GM18520 (cell line): Measurements from ENCODE around the gene TPI1.
"Not testable (repeated sequence)": the region's sequence is repeated elsewhere in the genome, so short reads cannot be mapped to it uniquely, and the experiment has no call there.

ENCODE experiments used
- ATAC-seq: cut with Tn5 transposase; IDR thresholded peaks from one replicate; pipeline ENCODE4 v1.9.1; 2021; ENCODE audit not compliant: unreplicated experiment

Gene TPI1

DNA sequence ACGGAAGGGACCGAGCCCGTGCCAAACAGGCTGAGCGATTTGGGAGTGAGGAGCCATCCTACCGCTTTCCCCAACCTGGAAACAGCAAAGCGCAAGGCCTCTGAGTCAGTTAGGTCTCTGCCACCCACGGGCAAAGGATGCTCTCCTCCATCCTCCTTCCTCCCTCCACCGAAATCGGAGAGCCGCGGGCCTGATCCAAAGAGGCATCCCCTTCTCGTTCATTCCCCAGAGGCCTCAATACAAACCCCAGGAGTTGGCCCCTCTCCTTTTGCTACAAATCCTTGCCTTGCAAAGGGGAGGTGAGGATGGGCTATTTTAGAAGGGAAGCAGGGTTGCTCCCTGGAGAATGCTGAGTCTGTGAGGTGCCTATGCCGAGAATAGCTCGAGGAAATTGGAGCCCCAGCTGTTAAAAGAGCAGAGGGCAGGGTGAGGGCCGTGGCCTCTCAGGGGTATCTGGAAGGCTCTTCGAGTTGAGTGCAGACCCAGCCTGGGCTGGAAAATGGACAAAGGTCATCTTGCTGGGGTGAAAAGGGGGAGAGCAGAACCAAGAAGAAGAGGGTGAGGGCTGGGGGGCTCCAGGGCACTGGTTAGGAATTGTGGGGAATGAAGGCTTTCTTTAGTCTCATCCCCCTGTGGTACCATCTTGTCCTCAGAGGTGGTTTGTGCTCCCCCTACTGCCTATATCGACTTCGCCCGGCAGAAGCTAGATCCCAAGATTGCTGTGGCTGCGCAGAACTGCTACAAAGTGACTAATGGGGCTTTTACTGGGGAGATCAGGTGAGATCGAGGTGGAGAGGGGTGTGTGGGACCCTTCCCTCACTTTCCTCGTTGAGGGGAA lies 1.1 kb downstream of the TPI1 start:
- no peak for ATAC-seq

DNA sequence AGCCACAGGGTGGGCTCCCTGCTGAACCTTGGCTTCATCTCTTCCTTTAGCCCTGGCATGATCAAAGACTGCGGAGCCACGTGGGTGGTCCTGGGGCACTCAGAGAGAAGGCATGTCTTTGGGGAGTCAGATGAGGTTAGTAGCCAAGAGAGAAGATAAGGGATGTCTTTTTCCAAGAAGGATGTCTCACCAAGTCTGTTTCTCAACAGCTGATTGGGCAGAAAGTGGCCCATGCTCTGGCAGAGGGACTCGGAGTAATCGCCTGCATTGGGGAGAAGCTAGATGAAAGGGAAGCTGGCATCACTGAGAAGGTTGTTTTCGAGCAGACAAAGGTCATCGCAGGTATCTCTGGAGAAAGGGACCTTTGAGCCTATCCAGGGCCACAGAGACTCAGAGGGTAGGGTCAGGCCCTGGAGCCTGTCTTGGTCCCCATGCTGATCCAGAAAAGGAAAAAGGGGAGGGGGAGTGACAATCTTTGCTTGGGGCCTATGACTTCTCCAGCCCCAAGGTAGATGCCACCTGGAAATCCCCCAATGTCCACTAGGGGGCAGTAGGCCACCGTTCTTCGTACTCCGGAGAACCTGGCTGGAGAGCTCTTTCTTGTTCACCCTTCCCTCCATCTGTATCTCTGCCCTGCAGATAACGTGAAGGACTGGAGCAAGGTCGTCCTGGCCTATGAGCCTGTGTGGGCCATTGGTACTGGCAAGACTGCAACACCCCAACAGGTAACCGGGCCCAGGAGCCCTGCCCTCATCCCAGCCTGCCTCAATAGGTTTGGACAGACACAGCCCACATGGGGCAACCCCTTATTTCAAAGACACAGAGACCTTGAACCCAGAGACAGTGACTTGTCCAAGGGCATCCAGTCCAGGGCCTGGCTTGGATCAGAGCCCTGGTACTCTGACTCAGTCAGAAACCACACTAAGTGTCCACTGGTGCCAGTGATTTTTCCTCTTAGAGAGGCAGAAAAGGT lies 2.0 kb downstream of the TPI1 start:
- no peak for ATAC-seq

DNA sequence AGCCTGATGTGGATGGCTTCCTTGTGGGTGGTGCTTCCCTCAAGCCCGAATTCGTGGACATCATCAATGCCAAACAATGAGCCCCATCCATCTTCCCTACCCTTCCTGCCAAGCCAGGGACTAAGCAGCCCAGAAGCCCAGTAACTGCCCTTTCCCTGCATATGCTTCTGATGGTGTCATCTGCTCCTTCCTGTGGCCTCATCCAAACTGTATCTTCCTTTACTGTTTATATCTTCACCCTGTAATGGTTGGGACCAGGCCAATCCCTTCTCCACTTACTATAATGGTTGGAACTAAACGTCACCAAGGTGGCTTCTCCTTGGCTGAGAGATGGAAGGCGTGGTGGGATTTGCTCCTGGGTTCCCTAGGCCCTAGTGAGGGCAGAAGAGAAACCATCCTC lies 3.0 kb downstream of the TPI1 start:
- ATAC-seq, result not testable (repeated sequence)

DNA sequence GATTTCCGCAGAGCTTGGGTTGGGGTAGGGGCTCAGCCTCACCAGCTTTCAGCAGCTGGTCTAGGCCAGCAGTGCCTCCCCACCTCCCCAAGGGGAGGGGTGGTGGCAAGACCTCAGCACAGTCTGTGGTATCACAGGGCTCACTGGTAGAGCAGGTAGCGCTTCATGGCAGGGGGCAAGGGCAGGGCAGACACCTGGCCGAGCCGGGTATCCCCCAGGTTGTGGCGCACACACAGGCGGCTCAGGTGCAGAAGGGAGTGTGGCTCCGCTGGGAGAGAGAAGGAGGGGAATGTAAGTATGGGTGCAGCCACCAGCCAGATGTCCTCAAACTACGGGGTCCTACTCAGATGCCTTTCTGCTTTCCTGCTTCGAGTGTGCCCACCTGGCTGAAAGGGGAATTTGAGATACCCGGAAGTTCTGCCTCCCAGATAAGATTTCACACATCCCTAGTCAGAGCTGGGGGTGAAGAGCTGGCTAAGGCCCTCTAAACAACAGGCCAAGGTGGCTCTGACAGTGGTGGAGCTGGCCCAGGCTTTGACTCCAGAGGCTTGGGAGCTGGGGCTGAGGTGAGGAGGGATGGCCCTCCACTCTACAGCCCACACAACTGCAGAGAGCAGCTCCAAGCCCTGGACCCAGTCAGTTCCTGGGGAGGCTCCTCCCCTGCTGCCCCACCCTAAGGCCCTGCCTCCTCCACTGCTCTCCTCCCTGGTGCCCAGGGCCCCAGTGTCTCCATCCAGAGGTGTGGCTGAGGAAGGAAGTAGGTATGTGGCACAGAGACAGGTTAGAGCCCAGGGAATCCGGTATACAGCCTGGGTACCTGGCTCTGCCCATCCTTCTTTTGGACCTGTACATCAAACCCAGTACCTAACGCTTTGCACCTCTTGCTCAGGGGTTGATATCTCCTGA lies 4.0 kb downstream of the TPI1 start:
- ATAC-seq, result no peak

DNA sequence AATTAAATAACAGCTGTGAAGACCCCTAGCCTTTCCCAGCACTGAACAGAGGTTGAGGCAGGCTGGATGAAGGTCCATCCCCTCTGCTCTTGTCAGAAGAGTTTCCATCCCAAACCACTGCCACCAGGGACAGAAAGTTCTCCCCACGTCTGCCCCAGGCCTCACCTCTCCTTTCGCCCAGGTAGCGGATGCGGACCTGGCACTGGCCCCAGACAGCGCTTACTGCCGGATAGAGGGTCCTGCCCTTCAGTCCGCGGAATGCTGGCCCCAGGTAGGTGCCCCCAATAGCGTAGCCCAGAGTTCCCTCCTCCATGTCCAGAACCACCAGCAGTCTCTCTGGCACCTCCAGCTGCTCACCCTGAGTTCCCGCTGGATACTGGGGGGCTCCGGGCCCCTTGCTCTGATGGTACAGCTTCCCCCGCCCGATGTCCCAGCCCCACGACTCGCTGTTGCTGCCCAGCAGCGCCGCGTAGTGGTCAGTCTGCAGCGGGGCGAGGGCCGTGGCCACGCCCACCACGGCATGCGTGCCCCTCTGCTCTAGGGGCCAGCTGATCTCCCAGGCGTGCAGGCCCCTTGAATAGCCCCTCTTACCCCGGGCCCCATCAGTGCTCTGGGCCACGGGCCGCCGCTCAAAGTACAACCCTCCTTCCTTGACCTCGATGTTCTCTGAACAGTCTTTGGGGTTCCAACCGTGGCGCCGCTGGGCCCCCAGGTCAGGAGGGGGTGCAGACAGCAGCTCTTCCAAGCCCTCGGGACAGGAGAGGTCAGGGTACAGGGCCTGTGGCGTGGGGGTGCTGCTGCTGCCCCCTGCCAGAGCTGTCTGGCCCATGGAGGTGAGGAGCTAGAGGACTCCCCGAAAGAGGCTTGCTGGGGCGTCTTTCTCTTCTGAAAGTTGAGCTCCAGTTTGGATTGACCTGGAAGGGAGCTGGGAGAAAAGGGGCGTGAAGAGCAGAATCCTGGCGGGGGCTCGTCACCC lies 5.0 kb downstream of the TPI1 start:
- no peak for ATAC-seq

DNA sequence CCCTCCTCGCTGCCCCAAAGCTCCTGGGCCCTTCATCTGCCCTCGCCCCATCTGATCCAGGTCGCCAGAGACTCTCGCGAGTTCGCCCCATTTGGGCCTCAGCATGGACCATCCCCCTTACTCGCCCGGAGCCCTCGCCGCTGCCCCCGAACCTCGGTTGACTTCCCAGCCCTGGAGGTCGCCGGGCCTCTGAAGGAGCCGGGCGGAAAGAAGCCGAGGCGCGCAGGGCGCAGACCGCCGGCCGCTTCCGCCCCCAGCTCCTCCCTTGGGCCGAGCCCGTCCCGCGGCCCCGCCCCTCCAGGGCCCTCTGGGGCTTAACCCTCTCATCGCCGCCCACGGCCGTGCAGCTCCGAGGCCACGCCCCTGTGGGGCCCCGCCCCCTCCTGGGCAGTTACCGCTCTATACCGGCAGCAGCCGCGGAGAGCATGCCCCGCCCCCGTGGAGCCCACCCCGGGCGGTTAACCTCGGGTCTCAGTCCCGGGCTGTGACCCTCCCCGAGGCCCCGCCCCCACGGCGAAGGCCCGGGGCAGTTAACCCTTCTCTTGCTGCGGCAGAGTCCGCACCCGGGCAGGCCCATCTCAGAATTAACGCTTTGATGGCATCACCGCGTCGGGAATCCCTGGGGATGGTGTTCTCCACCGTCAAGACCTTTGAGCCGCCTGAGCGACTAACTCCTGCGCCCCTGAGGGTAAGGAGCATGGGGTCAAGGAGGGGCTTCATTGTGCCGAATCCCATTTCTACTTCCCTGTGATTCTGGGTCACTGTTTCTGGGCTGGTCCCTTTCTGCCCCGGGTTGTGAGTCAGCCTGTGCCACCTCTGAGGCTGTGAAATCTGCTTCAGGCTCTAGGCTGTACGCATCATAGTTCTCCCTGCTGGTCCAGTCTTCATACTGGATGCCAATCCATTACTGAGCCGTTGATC lies 6.0 kb downstream of the TPI1 start, which contains the start of gene SPSB2:
TSS of gene SPSB2 (minus strand) at position 210 of the 921 bp plus-strand sequence. CDS start 402 bp downstream, outside the sequence.
- peak; percentile 65 for ATAC-seq

DNA sequence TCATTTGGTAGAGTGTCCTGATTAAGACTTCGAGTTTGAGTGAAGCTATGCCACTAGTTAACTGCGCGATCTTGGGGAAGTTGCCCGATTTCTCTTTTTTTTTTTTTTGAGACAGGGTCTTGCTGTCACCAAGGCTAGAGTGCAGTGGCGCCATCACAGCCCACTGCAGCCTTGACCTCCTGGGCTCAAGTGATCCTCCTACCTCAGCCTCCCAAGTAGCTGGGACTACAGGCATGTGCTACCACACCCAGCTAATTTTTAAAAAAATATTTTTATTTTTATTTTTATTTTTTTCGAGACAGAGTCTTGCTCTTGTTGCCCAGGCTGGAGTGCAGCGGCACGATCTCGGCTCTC lies 6.7 kb downstream of the TPI1 start:
- not testable (repeated sequence) for ATAC-seq

DNA sequence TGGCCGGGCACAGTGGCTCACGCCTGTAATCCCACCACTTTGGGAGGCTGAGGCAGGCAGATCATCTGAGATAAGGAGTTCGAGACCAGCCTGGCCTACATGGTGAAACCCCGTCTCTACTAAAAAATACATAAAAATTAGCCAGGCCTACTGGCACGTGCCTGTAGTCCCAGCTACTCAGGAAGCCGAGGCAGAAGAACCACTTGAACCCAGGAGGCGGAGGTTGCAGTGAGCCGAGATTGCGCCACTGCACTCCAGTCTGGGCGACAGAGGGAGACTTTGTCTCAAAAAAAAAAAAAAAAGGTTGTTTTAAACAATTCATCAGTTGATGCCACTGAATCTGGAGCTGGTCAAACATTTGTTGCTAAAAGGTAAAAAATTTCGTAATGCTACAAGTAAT lies 12.5 kb downstream of the TPI1 start:
- not testable (repeated sequence) for ATAC-seq

DNA sequence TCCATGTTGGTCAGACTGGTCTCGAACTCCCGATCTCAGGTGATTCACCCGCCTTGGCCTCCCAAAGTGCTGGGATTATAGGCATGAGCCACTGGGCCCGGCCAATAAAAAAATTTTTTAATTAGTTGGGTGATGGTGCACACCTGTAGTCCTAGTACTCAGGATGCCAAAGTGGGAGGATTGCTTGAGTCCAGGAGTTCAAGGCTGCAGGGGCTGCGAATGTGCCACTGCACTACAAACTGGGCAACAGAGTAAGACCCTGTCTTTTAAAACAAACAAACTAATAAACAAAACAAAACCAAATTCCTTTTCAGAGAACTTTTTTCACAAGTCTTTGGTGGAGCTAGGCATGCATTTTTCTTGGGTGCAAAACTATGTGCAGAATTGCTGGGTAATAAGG lies 15.9 kb downstream of the TPI1 start:
- ATAC-seq, result no peak

DNA sequence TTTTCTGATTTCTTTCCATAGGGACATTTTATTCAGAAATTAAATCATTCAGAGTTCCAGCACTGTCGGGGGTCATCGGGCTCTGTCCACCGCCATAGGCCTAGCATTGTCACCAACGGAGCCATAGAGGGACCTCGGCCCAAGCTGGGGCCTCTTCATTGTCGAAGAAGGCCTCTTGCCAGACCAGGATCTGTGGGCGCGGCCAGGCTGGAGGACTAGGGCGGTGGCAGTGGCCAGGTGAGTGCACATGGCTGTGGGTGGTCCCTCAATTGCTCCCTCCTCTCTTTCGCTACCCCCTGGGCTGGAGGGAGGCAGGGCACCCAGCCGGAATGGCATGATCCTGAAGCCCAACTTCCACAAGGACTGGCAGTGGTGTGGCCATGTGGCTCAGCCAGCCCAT lies 16.4 kb downstream of the TPI1 start:
- no peak for ATAC-seq

DNA sequence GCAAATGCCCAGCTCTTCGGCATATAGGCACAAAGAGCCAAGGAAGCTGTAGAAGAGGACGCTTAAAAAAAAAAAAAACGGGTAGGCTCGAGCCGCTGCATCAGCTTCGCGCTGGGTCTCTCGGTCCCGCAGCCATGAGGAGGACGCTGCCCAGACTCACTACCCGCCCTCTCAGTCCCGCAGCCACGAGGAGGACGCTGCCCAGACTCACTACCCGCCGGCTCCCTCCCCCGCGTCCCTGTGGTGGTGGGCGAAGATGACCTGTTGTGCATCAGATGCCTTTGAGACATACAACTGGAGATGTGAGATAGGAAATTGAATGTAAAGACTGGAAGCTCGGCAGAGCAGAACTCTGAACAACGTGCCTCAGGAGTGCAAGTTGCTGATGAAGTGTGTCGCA lies 17.2 kb downstream of the TPI1 start:
- no peak for ATAC-seq

DNA sequence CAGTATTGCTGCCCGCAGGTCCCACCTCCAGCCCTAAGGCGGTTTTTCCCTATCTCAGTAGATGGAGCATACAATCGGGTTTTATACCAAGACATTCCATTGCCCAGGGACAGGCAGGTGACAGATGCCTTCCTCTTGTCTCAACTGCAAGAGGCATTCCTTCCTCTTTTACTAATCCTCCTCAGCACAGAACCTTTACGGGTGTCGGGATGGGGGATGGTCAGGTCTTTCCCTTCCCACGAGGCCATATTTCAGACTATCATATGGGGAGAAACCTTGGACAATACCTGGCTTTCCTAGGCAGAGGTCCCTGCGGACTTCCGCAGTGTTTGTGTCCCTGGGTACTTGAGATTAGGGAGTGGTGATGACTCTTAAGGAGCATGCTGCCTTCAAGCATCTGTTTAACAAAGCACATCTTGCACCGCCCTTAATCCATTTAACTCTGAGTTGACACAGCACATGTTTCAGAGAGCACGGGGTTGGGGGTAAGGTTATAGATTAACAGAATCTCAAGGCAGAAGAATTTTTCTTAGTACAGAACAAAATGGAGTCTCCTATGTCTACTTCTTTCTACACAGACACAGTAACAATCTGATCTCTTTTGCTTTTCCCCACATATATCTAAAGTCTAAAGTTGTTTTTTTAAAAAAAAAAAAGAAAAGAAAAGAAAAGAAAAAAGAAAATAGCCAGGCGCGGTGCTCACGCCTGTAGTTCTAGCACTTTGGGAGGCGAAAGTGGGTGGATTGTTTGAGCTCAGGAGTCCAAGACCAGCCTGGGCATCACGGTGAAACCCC lies 19.1 kb downstream of the TPI1 start:
- ATAC-seq, result not testable (repeated sequence)

DNA sequence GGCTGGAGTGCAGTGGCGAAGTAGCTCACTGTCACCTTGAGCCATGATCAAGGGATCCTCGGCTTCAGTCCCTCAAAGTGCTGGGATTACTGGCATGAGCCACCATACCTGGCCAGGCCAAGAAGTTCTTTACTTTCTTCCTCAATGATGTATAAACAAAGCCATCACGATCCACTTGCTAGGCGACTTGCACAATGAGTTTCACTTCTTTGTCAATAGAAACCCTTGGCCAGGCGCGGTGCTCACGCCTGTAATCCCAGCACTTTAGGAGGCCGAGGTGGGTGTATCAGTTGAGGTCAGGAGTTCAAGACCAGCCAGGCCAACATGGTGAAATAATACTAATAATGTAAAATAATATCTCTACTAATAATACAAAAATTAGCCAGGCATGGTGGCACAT lies 20.1 kb downstream of the TPI1 start:
- no peak for ATAC-seq

DNA sequence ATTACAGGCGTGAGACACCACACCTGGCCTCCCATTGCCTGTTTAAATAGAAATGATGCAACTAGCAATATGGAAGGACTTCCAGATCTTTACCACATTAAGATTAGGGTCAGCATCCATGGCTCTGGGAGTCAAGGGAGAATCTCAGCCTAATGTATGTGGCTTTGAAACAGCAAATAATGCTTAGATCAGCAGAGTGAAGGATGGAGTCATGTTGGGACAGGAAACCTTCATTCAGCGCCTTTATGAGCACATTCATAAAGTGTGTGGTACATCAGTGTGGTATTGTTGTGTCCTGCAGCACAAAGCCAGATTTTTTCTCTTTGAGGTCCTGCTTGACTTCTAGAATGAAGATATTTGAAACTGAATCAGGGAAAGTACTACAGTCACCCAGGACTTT lies 21.0 kb downstream of the TPI1 start:
- ATAC-seq, result no peak

DNA sequence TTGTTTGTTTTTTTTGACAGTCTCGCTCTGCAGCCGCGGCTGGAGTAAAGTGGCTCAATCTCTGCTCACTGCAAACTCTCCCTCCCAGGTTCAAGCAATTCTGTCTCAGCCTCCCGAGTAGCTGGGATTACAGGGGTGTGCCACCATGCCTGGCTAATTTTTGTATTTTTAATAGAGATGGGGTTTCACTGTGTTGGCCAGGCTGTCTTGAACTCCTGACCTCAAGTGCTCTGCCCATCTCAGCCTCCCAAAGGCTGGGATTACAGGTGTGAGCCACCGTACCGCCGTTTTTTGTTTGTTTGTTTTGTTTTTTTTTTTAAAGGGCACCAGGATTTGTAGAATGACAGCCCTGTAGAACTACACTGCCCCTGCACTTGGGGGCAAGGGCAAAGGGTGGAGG lies 21.5 kb downstream of the TPI1 start:
- not testable (repeated sequence) for ATAC-seq

DNA sequence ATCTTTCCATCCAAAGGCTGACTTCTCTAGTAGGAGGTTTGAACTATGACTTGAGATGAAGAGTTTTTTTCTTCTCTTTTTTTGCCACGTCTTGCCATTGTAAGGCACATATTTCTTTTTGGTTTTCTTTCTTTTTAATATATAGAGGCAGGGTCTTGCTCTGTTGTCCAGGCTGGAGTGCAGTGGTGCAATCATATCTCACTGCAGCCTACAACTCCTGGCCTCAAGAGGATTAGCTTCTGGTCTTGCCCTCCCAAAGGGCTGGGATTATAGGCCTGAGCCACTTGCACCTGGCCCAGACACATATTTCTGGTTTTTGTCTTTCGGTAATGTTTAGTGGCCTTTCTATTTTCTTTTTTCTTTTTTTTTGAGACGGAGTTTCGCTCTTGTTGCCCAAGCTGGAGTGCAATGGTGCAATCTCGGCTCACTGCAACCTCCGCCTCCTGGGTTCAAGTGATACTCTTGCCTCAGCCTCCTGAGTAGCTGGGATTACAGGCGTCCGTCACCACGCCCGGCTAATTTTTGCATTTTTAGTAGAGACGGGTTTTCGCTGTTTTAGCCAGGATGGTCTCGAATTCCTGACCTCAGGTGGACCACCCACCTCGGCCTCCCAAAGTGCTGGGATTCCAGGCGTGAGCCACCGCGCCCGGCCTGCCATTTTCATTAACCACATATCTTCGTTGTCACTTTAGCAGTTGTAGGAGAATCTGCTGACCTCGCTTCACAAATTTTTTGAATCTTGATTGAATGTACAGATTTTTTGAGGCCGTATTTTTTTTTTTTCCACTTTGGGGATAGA lies 22.6 kb downstream of the TPI1 start:
- not testable (repeated sequence) for ATAC-seq
